Stimulated activated CD4-positive, alpha-beta T cell treated with anti-CD3 and anti-CD28 coated beads, Interleukin-4, amount 100 ng/mL, for 24 hours (primary cell): Measurements from ENCODE around the gene SRXN1.

ENCODE experiments used
- DNase-seq: peaks from one replicate; pipeline ENCODE4 v3.0.0-alpha.2; 2020

SRXN1 gene

DNA sequence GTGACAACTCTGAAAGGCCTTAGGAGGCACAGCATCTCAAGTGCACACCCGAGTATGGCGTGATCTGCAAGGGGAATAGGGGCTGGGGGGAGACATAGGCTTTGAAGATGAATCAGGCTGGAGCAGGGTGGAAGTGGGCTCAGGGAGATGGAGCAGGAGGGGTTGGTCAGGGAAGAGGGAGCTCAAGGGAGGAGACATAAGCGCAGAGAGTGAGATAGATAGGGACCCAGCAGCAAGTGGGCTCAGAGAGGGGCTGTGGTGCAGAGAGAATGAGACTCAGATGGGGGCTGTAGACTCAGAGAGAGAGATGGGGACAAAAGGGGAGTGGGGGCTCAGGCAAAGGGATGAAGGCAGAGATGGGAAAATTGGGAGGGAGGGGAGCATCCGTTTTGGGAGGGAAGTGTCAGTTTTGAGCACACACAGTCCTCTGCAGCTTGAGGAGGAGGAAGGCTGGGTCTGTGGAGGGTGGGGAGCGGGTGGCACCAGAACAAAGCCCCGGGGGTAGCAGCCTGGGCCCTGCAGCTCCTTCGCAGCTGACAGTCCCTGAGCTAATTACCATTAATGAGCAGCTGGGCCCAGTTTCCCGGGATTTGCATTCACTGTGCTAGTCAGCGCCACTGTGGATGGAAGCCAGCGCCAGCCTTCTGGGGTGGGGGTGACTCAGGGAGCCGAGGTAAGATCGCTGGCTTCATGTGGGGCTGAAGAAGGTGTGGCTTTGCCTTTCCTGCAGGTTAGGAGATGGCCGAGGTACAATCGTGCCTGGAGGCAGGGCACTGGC, 18.7 kb downstream of the SRXN1 start:
- DNase-seq = no peak

GRCh38 chr20:631101-631500, 21.9 kb downstream of the SRXN1 start:
- DNase-seq = no peak

- DNase-seq = no peak
Observed at GRCh38 chr20:626579-626978, 26.4 kb downstream of the SRXN1 start.

DNA sequence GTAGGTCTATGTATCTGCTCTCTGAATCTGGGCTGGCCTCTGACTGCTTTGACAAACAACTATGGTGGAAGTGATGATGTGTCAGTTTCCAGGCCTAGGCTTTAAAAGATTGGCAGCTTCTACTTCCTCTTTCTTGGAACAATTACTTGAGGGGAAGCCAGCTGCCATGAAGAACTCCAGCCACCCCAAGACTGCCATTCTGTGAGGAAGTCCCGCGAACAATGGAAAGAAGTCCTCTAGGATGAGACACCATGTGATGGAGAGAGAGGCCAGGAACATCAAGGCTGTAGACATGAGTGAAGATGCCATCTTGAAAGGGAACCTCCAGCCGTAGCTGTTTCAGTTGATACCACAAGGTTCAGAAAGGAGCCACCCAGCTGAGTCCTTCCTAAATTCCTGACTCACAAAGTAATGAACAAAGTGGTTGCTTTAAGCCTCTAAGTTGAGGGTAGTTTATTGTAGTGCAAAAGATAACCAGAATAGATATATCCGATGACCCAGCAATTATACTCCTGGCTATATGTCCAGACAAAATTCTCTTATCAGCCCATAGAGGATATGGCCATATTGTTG, 27.6 kb downstream of the SRXN1 start:
- no peak for DNase-seq

DNA sequence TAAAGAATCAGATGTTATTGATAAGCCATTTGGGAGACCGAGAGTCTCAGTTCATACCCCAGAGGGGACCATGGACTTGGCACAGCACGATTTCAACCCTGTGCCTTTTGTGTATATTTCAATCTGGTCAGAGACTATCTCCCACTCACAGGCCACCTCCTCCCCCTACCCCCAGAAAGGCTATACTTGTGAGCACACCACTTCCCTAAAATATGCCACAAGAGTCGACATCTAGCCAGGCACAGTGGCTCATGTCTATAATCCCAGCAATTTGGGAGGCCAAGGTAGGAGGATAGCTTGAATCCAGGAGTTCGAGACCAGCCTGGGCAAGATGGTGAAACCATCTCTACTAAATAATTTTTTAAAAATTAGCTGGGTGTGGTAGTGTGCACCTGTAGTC, 29.3 kb downstream of the SRXN1 start:
- no peak for DNase-seq

DNA sequence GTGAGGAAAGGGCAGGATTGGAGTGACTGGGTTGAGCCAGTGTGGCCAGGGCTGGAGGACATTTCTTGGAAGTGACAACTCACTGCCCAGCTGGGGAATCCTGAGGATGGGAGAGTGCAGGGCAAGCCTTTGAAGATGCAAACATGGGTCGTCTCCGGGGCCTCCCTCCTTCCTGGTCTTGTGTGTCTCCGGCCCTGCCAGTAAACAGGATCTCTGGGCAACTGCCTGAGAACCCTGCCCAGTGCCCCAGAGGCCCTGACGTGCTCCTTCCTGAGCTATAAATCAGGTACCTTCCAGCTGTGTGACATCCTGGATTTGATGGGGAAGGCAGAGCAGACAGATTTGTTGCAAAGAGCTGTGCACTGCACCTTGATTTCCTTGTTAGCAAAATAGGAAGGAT, 30.0 kb downstream of the SRXN1 start:
- DNase-seq = no peak

GRCh38 chr20:622161-622560, 30.8 kb downstream of the SRXN1 start:
- DNase-seq = no peak

DNA sequence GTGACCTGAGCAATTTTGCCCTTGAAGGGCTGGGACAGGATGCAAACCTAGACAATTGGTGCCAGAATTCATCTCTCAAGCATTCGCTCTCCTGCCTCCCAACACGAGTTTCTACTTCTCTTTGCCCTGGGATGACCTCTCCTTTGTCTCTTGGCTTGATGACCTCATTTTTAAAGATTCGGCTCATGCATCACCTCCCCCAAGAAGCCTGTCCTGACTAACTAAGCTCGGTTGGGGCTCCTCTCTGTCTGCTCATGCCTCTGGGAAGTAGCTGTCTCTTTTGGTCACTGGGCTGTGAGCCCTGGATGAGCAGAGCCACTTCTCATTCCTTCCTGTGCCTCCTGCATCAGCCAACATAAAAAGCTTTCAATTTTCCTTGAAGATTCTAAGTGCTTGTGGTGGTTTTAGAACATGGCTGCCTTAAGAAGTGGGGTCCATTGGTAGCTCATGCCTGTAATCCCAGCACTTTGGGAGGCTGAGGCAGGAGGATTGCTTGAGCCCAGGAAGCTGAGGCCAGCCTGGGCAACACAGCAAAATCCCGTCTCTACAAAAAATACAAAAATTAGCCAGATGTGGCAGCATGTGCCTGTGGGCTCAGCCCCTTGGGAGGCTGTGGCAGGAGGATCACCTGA, 31.8 kb downstream of the SRXN1 start:
- DNase-seq = no peak

DNA sequence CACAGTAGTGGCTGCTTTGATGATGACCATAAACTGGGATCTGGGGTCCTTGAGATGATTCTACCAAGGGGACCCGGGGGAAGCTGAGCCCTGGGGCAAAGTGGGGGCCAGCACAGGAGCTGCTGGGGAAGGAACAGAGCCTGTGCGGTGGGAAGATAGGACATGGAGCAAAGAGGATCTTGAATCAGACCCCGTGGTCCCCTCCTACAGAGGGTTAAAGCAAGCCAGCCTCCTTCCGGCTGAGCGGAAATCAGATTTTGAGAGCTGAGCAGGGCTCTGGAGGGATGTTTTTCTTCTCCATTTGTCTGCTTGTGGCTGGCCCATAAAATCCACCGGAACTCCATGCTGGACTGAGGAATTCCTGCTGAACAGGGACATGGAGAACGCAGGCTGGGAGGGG, 32.8 kb downstream of the SRXN1 start:
- no peak for DNase-seq

DNA sequence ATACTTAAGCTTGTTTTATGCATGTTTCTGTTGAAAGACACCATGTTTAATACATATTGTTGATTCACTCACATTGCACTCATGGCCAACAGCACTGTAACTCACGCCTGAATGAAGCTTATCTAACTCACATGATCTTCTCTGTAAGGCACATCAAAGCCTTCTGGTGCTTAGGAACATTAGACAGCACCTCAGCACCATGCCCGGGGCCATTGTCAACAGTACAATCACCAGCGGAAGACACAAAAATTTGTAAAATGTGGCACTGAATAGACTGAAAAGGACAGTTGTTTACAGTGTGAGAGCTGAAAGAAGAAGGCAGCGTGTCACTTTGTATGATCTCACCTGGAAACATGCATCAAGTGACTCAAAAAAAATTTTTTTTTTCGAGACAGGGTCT, 34.0 kb downstream of the SRXN1 start:
- DNase-seq = no peak

GRCh38 chr20:617934-618690, 34.9 kb downstream of the SRXN1 start:
- DNase-seq = no peak

DNA sequence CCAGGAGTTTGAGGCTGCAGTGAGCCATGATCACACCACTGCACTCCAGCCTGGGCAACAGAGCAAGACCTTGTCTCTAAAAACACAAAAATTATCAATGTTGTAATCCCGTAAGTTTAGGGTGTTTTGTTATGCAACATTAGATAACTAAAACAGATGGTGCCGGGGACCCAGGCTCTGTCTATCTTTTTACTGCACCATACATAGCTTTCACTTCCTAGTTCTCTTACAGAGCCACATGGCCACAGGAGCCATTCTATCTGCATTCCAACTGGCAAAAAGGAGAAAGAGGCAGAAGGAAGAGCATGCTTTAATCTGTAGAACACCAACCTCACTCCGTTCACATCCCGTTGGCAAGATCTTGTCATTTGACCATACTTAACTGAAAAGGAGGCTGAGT, 37.5 kb downstream of the SRXN1 start:
- DNase-seq = no peak

GRCh38 chr20:611843-612185, 41.2 kb downstream of the SRXN1 start:
- no peak for DNase-seq

GRCh38 chr20:611047-611842, 41.8 kb downstream of the SRXN1 start:
- DNase-seq = no peak

DNA sequence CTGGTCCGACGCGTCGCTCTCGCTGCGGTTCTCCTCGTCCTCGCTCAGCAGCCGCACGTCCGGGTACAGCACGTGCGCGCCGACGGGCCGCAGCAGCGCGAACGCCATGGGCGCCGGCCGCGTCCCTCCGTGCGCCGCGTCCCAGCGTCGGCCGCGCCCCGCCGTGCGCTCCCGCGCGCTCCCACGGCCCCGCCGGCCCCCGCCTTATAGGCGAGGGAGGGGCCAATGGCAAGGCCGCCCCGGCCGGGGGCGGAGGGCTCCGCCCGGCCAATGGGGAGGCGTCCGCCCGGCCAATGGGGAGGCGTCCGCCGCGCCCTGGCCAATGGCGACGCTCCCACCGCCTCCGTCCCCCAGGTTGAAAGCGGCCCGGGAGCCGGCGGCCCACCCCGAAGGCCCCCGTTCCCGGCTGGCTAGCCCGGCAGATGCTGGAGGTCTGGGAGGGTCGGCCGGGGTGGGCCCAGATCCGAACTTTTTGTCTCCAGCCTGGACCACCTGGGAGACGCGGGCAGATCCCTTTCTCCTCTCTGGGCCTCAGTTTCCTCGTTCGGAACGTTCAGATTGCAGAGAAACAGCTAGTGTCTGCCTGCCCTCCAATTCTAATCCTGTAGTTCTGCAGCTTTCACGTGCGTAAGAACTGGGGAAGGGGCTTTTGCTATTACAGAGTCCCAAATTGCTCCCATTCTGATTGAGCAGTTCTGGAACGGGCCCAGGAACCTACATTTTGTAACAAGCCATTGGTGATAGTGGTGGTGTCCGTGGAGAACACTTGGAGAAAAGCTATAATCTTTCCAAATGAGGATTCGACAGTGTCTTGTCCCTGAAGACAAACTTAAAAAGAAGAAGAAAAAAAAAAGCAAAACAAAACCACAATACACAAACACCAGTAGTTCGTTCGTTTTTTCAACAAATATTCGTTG, 42.6 kb downstream of the SRXN1 start, which contains the start of gene TCF15:
TSS of gene TCF15 (minus strand) at position 180 of the 917 bp plus-strand sequence. CDS start at position 108, 72 bp downstream.
- no peak for DNase-seq

GRCh38 chr20:609371-609964, 43.5 kb downstream of the SRXN1 start:
- DNase-seq = no peak

DNA sequence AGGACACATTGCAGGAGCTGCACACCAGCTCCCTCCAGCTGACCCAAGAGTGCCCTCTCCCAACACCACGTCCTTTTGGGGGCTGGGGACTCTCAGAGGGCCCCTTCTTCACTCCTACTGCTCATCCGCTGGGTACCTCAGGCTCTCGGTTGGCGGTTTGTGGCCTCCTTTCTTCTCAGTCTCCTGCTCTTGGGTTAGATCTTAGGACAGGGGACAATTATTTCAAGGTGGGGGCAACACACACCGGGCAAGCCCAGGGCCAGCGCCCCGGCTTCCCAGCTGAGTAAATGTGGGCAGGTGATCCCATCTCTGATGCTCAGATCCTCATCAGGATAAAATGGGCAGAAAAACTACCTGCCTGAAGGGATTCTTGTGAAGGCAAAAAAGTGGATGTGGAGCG, 44.0 kb downstream of the SRXN1 start:
- DNase-seq = no peak

GRCh38 chr20:607476-607875, 45.5 kb downstream of the SRXN1 start:
- DNase-seq = no peak

DNA sequence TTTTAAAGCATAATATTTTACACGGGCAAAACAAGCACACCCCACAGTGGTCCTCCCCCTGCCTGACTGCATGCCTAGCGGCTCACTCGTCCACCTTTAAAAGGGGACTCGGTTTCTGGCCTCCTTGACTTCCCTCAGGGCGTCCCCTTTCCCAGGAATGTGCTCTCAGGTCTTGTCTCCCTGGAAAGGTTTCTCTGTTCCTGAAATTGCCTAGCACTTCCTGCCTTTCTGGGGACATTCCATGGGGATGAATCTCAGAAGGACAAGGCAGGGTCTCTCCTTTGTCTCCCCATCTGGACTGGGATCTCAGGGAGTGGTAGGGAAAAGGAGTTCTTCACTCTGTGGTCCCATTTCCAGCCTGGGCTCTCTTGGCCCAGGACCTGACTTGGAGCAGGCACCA, 47.8 kb downstream of the SRXN1 start:
- no peak for DNase-seq

- DNase-seq = no peak
Observed at GRCh38 chr20:603116-603640, 49.8 kb downstream of the SRXN1 start.
